ENCODE results near the gene ARNT2.

The ARNT2 gene

GRCh38 chr15:80447077-80447476 lies 42.9 kb downstream of the ARNT2 start:
- no peak for DNase-seq (ENCODE audit: low read depth)
- no peak for TF ChIP-seq CTCF (conservative IDR thresholded peaks at IDR 0.05; ENCODE audit: low read length)
- H3K4me3 ChIP-seq (ENCODE audit: low read length), result no peak overlapping the region

DNA sequence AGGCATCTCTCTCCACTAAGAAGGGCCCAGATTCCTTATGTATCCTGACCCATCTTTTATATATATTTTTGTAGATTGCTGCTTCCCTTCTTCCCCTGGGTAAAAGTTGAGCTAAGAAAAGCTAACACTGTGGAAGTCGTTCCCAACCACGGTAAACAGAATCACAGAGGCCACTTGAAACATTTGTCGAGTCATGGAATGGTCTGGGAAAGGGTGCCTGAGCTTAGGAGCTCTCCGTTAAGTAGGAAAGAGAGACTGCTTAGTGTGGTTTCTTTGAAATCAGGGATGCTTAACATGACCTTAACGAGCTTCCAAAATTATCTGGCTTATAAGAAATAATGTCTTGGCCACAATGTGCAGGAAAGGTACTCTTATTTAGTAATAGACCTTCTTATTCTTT lies 45.6 kb downstream of the ARNT2 start:
- no peak overlapping the region for H3K4me3 ChIP-seq (ENCODE audit: low read length)
- TF ChIP-seq CTCF (conservative IDR thresholded peaks at IDR 0.05; ENCODE audit: low read length), result no peak

GRCh38 chr15:80450811-80451321 lies 46.7 kb downstream of the ARNT2 start:
- no peak for TF ChIP-seq CTCF (conservative IDR thresholded peaks at IDR 0.05; ENCODE audit: low read length)
- no peak for DNase-seq (ENCODE audit: low read depth)
- no peak overlapping the region for H3K4me3 ChIP-seq (ENCODE audit: low read length)

More for the DNA sequence above, 45.6 kb downstream of the ARNT2 start:
- DNase-seq (ENCODE audit: low read depth), result no peak

GRCh38 chr15:80452166-80452565 lies 48.0 kb downstream of the ARNT2 start:
- DNase-seq (ENCODE audit: low read depth), result no peak
- H3K4me3 ChIP-seq (ENCODE audit: low read length), result no peak overlapping the region
- TF ChIP-seq CTCF (conservative IDR thresholded peaks at IDR 0.05; ENCODE audit: low read length), result no peak

- no peak; the same call in 1 of the 2 replicates for TF ChIP-seq CTCF (conservative IDR thresholded peaks at IDR 0.05; ENCODE audit: low read length)
- DNase-seq (ENCODE audit: low read depth), result peak; percentile 29
- H3K4me3 ChIP-seq (ENCODE audit: low read length), result no peak overlapping the region
These were observed 51.0 kb downstream of the ARNT2 start for GRCh38 chr15:80455051-80455648.

DNA sequence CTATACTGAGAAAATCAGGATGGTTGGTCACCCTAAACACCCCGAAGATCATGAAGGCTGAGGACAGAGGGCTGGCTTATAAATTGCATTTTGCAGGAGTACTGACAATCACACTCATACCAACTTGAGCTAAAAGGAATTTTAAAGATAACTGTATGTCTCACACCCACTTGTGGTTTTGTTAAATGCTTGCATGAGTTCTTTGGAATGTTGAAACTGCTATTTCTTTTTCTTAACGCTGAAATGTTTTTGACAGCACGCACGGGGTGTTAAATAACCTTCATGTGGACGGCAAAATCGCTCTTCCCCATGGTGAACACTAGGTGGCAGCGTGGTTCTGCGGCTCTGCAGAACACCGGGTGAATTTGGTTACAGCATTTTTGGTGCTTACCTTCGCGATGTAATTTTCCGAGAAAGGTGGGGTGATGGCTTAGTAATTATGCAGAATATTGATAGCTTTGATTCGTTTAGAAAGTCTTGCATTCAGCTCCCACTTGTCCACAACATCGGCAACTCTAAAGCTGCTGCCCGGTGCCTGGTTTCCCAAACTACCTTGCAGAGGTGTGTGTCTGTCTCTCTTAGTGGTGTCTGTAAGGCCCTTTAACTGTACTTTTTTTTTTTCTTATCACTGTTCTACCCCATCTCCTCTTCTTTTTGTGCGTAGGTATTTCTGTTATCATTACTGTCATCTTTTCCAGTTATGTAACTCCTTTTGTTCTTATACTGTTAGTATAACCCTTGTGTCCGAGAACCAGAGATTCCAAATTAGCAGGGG lies 51.7 kb downstream of the ARNT2 start:
- H3K4me3 ChIP-seq (ENCODE audit: low read length), result no peak overlapping the region
- DNase-seq (ENCODE audit: low read depth), result peak; percentile 96
- TF ChIP-seq CTCF (conservative IDR thresholded peaks at IDR 0.05; ENCODE audit: low read length), result peak; percentile 97
